SHP77 treated with DMSO at 0.1 percent for 48 hours (cell line): ENCODE data around the gene ZNF668.
A peak's percentile ranks its signal among the peaks of the same experiment; 100 is the strongest.
"Not testable (repeated sequence)": the region's sequence is repeated elsewhere in the genome, so short reads cannot be mapped to it uniquely, and the experiment has no call there.

Experiments used
- DNase-seq: peaks from one replicate; lab custom pipeline; 2025; lab: John Stamatoyannopoulos, UW

Gene ZNF668

DNA sequence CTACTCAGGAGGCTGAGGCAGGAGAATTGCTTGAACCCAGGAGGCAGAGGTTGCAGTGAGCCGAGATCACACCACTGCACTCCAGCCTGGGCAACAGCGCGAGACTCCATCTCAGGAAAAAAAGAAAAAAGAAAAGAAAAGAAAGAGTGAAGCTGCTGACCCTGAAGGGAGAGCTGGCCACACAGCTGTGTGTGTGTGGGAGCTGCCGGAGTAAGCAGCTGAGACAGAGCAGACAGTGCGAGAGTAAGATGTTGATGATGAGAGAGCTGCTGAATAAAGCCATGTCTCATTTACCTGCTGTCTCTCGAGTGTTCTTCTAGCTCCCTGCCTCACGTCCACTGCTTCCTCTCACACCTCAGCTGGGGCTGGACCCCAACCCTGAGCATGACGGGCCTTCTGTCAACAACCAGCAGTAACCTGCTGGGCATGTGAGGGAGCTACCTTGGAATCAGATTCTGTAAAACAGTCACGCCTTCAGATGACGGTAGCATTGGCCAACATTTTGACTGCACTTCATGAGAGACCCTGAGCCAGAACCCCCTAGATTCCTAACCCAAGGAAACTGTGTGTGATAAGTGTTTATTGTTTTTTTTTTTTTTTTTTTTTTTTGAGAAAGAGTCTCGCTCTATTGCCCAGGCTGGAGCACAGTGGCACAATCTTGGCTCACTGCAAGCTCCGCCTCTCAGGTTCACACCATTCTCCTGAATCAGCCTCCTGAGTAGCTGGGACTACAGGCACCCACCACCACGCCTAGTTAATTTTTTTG is 27.0 kb upstream of the ZNF668 start:
- not testable (repeated sequence) for DNase-seq

DNA sequence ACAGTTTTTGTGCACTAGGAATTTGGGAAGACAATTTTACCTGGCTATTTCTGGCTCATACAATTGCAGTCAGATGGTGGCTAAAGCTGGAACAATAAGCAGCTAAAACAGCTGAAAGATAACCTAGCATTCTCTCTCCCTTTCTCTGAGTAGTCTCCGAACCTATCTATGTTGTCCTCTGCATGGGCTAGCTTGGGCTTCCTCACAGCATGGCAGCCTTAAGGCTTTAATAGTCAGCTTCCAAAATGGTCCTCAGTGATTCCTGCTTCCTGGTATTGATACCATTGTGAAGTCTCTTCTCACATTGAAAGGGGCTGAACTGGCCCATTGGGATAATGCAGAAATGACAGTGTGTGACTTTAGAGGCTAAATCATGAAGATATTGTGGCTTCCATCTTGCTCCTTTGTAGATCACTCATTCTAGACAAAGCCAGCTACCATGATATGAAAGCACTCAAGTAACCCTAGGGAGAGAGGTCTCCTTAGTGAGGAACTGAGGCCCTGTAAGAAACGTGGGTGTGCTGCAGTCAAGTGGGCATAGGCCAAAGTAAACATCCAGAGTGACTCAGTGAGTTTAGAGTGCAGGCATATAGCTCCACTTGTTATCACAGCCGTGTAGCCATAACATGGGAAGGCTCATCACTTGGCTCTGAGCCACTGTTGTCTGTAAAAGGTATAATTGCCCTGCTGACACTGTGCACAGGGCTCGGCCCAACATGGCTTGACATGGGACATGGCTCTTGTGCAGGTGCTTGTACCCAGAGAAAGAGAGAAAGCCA is 26.0 kb upstream of the ZNF668 start:
- DNase-seq, result no peak

DNA sequence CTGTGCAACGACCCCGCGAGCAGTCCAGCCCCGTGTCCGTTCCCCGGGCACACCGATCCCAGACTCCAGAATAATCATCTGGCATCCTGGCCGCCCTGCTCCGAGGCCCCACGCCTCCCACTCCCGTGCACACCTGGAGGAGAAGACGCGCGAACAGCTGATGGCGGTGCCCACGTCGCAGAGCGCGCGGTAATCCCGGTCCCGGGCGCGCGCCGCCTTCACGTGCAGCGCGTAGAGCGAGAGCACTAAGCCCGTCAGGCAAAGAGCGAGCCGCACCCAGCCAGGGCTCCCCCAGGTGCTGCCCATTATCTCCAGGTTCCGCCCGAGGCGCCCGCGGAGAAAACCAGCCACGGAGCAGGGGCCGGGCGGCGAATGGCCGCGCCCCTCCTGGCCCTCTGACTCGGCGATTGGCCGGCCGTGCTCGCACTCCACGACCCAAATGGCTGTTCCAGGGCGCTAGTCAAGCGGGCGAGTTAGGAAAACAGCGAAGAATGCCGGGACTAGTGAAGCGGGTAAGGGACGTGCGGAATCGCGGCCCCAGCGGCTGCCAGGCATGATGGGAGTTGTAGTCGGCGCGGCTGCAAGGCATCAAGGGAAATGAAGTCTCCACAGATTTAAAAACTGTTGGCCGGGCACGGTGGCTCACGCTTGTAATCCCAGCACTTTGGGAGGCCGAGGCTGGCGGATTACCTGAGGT is 20.5 kb upstream of the ZNF668 start, which contains the start of gene VKORC1:
VKORC1 (minus strand) TSS at position 374 of the 697 bp plus-strand sequence; CDS start at position 306, 68 bp downstream.
- peak; percentile 97 for DNase-seq

DNA sequence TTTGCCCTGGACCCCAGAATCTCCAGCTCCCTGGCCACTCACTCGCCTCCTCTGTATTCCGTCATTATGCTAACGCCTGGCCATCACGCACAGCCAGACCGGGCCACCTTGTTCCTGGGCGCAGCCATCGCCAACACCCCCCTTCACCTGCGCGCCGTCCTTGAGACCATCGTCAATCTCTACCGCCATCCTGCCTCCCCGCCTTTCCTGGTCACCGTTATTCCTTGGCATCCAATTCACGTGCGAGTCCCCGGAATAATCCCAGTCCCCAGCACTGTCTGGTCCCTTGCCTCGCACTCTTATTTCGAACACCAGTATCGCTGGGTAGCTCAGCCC is 20.0 kb upstream of the ZNF668 start:
- DNase-seq, result no peak

DNA sequence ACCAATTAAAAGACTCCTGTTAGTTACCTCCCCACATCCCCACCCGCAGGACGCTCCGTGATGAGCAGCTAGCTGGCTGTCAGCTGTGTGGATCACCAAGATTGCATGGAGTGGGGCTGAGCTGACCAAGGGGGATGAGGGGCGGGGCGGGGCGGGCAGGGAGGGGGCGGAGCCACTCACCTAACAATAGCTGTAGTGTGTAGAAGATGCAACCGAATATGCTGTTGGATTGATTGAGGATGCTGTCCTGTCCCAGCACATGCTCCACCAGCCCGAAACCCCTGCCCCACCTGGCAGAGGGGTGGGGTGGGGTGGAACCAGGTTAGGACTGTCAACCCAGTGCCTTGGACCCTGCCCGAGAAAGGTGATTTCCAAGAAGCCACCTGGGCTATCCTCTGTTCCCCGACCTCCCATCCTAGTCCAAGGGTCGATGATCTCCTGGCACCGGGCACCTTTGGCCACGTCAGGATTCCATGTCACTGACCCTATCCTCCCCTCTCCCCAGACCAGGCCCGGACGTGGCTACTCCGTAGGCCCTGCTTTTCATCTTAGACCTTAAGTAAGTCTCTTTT is 19.2 kb upstream of the ZNF668 start:
- no peak for DNase-seq

DNA sequence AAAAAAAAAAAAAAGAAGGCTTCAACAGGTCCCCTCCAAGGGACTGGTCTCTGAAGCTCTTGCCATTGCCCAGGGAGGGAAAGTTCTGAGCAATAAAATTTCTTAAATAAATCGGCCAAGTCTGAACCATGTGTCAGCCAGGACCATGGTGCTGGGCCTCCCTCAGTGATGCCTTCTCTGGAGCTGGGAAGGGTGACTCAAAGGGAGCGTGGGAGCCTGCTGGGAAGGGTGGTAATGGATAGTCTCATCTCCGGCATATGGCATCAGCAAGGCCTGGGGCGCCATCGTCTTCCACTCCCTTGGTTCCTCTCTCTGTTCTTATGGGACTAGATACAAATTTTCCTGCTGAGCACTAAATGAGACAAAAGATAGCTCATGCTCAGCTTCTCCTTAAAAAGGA is 18.3 kb upstream of the ZNF668 start:
- DNase-seq, result no peak

DNA sequence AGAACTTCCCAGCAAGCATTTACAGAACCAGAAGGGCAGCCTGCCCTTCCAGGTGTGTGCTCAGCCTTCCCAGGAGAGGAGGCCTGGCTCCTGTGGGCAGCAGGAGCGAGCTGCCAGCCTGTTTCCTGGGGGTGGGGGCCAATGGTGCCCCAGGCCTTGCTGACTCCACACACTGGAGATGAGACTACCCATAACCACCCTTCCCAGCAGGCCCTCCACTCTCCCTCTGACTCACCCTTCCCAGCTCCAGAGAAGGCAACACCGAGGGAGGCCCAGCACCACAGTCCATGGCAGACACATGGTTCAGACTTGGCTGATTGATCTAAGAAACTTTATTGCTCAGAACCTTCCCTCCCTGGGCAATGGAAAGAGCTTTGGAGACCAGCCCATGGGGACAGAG is 16.5 kb upstream of the ZNF668 start:
- DNase-seq, result no peak

DNA sequence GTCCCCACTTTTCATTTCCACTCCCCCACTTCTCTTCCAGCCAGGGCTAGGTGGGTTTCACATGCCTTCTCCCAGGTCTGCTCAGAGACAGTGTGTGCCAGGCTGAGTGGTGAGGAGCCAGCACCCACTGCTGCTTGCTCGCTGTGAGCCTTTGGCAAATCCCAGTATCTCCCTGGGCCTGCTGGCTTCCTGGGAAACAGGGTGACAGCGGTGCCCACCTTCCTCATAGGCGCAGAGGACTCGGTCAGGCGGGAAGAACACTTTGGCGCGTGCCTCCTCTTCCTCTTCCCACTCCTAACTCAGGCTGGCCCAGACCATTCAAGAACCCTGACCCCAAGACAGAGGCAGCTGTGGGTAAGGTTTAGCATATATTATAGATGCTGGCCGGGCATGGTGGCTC is 15.2 kb upstream of the ZNF668 start:
- DNase-seq, result no peak

DNA sequence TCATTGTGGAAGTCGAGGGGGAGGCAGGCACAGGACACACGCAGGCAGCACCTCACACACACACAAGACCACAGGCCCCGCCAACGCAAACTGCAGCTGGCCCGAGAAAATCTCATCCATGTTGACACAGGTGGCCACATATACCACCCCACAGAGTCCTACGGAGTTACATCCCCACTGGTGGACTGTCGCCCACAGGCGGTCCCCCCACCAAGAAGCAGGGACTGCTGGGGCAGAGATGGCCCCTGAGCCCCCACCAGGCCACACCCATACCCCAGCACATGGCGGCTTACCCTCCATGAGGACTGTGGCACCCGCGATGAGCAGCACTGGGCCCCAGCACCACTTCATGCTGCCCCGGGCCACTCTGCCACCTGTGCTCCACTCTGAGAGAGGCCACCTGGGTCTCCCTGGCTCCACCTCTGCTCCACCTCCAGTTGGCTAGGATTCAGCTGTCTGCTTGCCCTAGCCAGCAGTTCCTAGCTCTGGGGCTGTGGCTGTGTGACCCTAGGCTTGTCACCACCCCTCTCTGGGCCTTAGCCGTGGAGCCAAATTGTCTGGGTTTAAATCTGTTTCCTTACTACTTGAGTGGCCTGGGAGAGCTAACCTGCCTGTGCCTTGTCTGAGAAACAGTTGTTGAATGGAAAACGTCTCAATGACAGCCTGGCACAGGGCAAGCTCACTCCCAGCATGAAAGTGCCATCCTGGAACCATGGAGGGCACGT is 14.6 kb upstream of the ZNF668 start, which contains the start of gene PRSS53:
PRSS53 (minus strand) TSS at position 485 of the 725 bp plus-strand sequence; CDS start at position 351, 134 bp downstream.
- DNase-seq, result peak; percentile 49

DNA sequence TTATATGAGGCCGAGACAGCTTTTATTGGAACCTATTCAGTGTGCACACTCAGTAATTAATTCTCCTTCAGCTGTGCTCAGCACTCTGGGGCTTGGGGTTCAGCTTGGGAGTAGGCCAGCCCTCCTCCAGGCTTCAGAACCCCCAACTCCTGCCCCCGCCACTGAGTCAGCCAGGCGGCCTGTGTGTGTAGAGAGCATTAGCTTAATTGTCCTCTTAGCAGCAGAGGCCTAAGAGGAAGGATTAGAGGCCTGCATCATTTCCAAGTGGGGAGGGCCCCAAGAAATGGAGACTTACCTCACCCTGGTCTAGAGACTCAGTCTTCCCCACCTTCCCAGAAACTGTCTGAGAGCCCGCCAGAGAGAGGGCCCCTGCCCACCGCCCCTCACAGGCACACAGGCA is 13.9 kb upstream of the ZNF668 start:
- DNase-seq, result no peak

DNA sequence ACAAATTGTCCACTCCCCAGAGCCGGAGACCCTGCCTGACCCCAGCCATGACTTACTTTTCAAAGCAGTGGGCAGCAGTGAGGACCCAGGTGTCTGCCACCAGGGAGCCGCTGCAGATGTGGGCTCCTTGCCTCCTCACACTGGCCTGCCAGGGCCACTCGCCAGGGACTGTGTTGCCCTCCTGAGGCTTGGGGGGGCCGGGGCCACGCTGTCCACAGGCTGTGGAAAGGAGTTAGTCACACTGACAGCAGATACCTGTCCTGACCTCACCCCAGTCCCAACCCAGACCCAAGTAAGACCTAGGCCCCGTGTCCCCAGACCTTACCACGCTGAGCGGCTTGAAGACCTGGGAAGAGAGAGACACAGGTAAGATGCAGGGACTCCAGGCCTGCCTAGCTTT is 13.4 kb upstream of the ZNF668 start:
- DNase-seq, result no peak

DNA sequence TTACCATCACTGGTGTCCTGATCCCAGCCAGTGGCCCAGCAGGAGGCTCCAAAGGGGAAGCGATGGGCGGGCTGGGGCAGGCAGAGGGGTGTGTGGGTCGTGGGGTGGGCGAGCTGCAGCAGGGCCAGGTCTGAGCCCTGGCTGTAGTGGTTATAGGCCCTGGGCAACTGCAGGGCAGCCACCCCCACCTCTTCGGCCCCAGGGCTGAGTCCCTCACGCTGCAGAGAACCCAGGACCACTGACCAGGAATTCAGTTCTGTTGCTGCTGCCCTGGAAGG is 12.5 kb upstream of the ZNF668 start:
- no peak for DNase-seq

DNA sequence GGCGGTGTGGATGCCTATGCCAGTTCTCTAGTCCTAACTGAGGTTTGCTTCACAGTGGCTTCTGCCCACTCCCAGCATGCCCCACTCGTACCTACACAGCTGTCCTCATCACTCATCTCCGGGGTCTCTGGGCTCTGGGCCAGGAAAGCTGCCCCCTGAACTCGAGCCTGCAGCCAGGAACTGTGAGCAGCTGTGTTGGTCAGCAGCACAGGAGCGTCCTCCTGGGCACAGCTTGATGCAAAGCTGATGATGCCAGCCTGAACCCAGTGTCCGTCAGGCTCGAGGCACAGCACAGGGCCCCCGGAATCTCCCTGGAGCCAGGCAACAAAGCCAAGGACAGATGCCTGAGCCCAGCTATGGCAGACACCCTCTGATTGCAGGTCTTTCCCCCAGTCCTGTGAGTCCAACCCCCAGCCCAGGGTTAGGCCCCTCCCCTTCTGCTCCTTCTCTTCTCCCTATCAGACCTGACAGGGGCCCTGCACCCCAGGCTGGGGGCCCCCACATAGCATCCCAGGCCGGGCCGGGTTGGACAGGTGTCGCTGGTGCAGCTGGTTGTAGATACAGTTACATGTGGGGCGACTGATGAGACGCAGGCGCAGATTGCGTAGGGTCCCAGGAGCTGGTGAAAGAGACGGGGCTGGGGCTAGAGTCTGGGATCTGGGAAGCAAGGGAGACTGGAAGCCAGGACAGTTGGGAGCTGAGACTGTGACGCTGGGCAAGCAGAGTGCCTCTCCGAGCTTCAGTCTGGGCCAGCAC is 12.0 kb upstream of the ZNF668 start:
- DNase-seq, result no peak

DNA sequence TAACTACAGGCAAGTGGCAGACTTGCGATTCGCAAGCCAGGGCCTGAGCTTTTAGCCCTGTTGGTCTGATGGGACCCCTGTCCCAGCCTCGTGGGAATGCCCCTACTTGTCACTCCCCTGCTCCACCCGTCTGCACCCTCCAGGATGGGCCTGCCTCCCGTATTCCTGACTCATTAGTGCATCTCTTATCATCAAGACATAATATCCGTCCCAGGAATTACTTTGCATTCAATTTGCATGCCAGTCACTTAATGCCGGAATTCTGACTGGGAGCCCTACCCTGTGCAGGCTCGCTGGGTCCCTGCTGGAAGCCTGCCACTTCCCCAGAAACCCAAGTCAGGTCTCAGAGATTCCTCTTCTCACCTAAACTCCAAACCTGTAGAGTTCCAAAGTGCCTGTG is 11.4 kb upstream of the ZNF668 start:
- DNase-seq, result no peak

DNA sequence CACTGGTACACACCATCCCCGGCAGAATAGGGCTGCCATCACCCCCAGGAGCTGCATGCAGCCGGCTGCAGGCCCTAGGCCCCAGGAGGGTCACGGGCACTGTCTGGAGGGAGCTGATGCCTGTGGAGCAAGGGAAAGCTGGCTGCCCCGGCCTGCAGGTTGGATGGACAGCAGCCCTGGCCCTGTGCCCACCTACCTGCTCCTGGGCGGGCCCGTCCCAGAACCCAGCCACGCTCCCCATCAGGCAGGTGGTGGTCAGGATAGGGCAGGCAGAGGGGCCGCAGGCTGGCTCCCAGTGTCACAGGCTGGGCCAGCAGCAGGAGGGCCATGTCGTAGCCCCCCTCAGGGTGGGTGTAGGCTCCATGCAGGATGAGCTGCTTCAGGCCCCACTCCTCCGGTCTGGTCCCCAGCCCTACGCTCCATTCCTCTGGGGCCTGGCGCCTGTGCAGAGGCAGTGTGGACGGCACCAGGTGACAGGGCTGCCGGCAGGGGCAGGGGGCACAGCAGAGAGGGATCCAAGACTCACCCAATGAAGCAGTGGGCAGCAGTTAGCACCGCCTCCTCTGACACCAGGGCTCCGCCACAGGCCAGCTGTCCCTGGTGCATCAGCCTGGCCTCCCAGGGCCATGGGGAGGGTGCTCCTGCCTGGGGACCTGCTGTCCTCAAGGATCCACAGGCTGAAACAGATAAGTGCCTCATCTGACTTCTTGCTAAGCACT is 10.7 kb upstream of the ZNF668 start:
- DNase-seq, result no peak

DNA sequence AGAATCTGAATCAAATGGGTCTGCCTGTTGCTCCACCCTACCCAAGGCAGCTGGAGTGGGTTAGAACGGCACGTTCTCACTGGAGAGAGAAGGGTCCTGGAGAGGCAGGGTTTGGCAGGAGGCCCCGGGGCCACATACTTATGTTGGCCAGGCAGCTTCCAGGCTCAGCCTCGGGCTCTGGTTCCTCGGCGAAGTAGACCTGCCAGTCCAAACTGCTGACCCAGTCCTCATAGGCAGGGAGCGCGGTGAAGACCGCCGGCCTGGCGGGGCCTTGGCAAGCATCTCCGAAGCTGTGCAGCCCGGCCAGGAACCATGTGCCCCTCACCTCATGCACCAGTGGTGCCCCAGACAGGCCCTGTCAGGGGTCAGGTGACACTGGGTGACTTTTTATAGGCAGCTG is 9.9 kb upstream of the ZNF668 start:
- no peak for DNase-seq

DNA sequence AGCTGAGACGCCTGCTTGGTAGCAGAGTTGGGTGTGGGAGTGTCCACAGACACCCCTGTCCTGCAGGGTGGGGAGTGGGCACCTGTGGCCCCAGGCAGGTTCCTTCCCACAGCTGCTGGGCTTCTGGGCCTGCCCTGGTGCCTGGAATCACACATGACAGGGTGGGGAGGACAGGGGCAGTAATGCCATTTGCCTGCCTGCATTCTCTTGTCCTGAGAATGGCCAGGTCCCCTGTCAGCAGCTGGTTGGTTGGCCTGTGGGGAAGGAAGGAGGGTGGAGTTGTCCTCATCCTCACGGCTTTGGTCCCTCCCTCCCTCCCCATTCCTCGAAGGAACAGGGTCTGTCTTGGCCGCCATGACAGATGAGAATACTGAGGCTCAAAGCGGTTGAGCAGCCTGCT is 9.5 kb upstream of the ZNF668 start:
- DNase-seq, result no peak

DNA sequence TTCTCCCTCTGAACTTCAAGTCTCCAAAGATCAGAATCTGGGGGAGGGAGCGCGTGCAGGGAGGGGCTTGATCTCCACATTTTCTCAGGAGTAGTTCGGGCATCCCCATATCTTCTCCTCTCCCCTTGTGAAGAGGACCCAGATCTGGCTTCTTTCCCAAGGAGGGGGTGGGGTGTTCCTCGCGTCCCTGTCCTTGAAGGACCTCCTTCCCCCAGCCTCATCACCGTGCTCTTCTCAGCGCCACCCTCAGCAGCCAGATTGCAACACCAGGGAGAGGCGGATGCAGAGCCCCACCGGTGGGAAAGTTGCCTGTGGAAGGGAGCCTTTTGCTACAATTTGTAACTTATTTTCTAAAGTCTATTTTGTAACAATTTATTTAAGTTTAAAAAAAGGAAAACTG is 9.0 kb upstream of the ZNF668 start:
- no peak for DNase-seq

DNA sequence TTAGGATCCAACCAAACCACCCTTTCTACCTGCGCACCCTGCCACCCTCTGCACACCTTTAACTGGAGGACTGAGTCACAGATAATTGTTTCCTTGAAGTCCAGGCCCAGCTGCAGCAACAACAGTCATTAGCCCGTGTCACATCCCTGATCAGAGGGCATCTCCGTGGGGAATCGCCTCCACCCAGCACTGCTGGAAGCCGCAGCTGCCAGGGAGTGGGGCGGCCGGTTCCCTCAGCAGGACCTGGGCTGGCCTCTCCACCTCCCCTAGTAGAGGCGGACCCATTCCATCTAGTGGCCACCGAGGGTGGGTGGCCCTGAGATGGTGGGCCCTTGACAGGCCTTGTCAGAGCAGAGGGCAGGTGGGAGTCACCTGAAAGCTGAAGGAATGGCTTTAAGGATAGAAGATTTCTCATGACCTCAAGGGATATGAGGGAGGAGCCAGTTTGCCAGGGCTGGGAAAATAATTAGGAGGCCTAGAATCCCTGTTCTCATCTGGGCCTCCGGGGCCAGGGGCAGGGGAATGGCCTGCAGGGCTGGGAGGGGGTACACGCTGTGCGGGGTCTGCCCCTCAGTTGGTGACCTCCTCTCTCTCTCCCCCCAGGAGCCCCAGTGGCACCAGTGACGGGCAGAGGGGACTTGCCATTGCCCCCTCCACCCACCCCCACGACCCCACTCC is 8.5 kb upstream of the ZNF668 start:
- DNase-seq, result no peak
